Right renal cortex interstitium (tissue), 3 donors: Measurements from ENCODE around the gene BACE2. TPM values are rescaled to one million over a fixed set of nuclear protein-coding genes. Genes with fewer than 3 reads are reported as not detected.
"Not testable (repeated sequence)": the region's sequence is repeated elsewhere in the genome, so short reads cannot be mapped to it uniquely, and the experiment has no call there.

Experiments used
- DNase-seq, 3 donors: peaks; one replicate each; pipeline ENCODE4 v3.0.0-alpha.2; 2013; ENCODE audit warnings: low read depth in 3 of 3, low spot score in 2 of 3
- polyA plus RNA-seq, 3 donors: library from polyadenylated mRNA; unstranded; fragments of 120-200 nt; gene quantifications; one replicate each; pipeline ENCODE4 v1.2.1, GENCODE V29; 2013; ENCODE audit not compliant: insufficient read length in 3 of 3

Gene BACE2
- polyA plus RNA-seq, 3 donors, result 24.2 to 34.8 (median 29.7) TPM

DNA sequence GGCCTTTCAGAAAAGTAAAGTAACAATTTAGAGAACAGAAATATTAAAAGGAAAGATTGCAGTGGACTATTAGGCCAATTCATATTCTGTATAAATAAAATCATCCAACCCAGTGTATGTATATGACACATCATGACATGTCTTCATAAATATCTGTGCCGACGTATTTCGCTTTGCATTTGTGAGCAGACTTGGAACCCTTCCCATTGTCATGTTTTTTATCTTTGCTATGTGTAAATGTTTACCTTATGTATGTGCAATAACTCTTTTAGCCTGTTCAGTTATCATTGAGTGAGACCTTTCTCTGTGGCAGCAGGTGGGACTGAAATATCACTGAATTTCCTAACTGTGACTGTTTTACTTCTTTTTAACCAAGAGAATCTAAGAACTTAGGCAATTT is 90.7 kb downstream of the BACE2 start:
- no peak for DNase-seq

- no peak for DNase-seq
Observed at GRCh38 chr21:41260428-41260827, 92.5 kb downstream of the BACE2 start.

DNA sequence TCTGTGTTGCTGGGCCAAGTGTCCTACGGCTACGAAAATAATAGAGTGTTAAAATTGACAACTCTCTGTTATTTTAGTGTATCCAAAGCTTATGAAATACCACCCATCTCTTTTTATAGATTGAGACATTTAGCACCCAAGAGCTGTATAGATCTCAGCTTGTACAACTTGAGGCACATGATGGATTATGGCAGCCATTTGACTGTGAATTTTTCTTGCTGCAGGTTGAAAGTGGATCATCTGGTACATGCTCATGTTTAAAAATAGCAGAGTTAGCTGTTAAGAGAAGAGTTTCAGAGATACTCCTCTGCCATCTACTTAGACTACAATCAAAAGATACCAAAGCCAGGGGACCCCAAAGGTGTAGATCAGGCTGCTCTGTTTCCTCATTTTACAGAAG is 99.4 kb downstream of the BACE2 start:
- DNase-seq, result no peak

DNA sequence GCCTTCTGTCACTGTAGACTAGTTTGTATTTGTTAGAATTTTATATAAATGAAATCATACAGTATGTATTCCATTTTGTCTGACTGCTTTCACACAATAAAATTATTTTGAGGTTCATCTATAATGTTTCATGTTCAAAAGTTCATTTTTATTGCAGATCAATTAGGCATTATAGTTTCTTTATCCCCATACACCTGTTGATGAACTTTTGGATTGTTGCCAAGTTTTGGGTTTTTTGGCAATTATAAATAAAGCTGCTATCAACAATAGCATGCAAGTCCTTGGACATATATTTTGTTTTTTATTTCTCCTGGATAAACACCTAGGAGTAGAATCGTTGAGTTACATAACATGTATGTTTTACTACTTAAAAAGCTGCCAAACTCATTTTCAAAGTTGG is 101.6 kb downstream of the BACE2 start:
- DNase-seq, result no peak

DNA sequence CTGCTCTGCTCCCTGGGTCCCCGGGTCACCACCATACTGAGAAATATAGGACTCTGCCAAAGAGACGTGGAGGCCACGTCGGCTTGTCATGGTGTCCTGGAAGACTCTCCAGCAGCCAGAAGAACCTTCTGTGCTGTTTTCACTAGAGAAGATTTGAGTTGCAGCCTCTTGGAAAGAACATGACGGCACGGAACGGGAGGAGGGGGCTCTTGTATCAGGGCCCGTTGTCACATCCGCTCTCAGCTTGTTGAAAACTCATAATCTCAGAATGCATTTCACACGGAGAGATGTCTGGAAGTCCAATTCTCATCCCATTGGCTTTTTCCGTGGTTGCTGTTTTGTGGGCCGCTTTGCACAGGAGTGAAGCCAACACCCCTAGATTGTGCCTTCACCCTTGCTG is 109.2 kb downstream of the BACE2 start:
- DNase-seq, result no peak

DNA sequence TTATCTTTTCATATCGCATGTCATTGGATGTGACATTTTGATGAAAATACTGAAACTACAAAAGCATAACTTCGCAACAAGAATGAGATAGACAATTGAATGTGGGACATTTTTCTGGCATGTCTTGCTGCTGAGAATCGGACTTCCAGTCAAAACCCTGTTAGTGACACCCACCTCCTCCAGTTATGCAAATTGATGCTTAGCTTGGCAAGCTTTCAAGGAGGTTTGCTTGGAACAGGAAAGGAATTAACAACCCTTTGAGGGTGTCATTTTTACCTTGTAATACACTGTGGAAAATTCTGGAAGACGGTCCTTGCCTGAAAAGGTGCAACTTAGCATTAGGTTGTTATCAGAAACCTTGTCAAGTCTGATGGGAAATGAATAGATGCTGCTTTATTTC is 109.9 kb downstream of the BACE2 start:
- DNase-seq, result no peak

- no peak for DNase-seq
Observed at GRCh38 chr21:41280115-41280919, 112.4 kb downstream of the BACE2 start.

DNA sequence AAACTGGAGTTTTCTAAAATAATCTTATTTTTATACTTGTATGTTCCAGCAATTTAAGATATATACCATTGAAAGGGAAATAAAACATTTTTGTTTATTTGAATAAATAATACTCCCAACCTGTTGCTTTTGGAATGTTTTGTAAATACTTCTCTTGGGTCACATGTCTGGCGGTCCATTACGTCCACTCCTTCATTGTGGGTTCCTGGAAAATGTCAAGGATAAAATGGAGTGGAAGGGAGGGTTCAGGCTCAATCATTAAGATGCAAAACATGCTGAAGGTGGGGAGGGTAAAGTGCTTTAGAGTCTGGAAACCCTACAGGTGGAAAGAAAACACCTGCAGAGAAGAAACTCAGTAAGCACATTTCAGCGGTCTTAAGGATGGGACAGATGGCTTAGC is 114.5 kb downstream of the BACE2 start:
- no peak for DNase-seq

- peak; percentile 56 to 66 (median 61) for DNase-seq
Observed at GRCh38 chr21:41283211-41283818, 115.4 kb downstream of the BACE2 start.

DNA sequence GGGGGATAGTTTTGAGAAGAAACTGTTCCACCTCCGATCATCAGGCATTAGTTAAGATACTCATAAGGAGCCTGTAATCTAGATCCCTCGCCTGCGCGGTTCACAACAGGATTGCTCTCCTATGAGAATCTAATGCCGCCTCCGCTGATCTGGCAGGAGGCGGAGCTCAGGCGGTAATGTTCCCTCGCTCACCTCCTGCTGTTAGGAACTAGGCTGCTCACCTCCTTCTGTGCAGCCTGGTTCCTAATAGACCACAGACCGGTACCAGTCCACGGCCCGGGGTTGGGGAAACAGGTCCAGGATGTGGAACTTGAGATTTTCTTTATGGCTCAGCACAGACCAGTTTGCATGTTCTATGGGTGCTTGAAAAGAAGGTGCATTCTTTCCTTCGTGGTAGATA is 121.5 kb downstream of the BACE2 start:
- DNase-seq, result no peak

DNA sequence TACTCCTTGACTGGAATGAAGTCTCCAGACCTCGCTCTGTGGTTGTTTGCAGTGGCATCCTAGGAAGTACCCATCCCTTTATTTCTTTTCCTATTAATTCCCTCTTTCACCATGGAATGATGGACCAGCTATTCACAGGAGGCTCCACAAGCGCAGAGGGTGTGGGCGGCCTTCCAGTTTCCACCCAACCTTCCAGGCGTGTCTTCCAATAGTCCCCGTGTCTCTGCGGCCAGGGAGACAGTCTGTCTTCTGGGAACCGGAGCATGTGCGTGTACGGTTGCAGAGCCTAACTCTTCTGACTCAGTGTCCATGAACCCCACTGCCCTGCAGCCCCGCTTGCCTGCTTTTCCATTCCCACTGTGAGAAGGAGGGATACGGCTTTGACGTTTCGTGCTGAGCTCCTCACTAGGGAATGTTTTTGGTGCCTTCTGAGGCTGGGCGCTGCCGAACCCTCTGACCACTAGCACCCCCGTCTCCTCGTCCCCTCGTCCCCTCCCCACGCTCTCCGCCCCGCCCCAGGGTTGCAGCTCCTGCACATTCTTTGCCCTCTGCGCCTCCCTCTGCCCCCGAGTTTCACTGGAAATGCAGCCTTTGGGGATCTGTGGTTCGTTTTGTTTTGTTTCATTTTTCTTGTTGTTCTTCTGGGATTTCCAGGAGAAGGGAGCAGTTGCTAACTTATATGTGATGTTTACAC is 122.3 kb downstream of the BACE2 start:
- no peak for DNase-seq

DNA sequence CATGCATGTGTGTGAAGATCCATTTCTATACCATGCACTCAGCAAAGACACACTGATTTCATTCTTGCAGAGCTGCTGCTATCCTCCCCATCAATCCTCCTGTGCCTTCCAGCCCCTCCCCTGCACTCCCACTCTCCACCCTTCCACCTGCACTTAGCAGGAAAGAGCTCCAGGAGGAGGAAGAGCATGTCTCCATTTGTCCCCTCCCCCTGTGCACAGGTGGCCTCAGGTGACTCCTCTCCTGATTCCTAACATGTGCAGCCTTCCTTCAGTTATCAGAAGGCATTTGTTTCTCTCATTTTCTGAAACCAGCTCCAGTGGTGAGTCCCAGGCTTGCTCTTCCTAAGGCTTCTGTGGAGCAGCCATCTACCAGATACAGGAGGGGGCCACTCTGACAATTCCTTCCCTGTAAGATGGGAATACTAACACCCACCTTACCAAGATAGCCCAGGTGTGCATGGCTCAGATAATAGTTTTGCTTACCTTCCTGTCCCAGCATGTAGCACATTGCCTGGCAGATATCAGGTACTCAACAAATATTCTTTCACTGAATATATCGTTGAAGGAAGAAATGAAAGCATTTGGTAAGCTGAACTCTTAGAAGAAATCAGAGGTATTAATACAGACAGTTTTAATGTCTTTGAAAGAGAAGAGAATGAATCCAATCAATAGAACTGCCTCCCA is 126.7 kb downstream of the BACE2 start:
- no peak for DNase-seq

DNA sequence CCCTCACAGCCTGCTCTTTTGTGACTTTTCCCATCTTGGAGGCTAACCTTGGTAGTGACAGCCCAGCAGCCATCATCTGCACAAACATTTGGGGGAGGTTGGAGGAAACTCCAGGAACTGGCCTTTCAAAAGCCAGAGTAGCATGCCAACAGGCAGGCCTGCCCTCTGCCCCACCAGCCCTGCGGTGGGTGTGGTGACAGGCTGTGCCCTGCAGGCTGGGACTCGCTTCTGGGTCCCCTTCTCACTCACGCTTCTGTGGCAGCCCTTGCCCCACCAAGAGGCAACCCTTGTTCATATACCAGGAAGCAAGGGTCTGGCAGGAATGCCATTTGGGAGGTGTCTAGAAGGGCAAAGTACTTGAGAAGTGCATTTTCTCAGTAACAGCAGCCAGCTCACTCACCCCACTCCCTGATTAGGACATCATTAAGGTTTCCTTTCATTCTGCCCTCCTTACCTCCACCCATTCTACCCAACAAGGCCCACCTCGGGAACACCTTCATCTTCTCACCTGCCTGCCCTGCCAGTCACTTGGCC is 127.8 kb downstream of the BACE2 start:
- DNase-seq, result no peak

- DNase-seq, result no peak
Observed at GRCh38 chr21:41302976-41303375, 135.0 kb downstream of the BACE2 start.

DNA sequence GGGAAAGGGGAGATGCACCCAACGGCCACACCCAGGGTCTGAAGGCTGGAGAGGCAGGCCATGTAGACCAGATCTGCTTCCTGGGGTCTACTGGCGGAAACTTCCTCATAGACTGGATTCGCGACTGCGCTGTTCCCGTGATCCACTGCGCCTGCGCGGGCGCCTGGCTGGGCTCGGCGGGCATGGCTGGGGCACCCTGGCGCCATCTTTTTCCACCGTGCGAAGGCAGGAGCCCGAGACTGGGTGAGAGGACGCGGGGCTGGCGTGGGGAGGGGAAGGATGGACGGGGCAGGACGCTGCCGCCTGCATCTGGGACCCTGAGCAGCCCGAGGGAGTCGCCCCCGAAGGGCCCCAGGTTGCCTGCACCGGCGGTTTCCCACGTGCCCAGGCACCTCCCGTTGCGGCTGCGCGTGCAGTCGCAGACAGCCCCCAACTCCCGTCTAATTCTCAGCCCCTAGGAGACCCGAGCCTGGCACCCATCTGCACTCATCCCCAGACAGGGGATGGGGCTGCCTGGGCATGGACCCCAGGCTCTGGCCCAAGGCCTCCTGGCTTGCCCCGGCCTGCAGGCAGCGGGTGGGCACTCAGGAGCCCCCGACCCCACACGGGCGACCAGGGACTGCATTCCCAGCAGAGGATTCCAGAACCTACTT is 136.2 kb downstream of the BACE2 start:
- DNase-seq, result no peak

DNA sequence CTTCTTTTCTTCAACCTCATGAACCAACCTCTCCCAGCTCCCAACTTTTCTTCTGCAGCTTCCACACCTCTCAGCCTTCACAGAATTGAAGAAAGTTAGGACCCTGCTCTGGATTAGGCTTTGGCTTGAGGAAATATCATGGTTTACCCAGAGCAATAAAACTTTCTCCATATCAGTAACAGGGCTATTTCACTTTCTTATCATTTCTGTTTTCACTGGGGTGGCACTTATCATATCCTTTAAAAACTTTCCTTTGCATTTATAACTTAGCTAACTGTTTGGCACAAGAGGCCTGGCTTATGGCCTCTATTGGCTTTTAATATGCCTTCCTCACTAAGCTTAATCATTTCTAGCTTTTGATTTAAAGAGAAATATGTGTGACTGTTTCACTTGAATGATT is 139.3 kb downstream of the BACE2 start:
- DNase-seq, result no peak

GRCh38 chr21:41313285-41314164 is 145.6 kb downstream of the BACE2 start:
- not testable (repeated sequence) for DNase-seq

- no peak for DNase-seq
Observed at GRCh38 chr21:41315726-41316125, 147.8 kb downstream of the BACE2 start.

DNA sequence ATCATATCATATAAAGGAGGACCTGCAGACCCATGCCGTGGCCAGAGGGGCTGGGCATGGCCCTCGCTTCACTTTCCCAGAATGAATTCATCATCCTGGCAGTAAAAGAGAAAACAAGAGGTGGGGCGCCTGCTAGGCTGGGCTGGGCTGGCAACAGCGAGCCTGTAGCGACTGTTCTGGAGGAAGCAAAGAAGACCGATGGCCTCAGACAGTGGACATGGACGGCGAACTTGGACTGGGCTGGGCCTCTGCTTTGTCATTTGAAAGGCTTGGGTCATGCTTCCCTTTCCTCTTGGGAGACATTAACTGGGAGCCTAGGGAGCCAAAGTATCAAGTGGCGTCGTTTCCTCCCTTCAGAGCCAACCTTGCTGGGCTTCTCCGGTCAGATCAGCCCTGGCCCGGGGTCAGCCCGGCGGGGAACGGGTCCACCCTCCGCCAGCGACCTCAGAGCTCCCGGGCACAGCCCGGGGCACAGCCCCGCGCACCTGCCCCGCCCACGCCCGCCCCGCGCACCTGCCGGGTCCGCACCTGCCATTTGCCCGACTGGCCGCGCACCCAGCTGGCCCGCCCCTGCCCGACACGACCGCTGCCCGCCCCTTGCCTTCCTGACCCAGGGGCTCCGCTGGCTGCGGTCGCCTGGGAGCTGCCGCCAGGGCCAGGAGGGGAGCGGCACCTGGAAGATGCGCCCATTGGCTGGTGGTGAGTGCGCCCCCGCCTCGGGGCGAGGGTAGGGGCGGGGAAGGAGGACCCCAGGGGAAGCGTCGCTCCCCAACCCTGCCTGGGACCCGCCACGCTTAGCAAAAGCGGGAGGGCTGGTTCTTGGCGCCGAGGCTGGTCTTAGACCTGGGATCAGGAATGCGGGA is 148.5 kb downstream of the BACE2 start, which contains the start of gene FAM3B:
TSS of gene FAM3B (plus strand) at position 602 of the 863 bp plus-strand sequence. CDS start at position 681, 79 bp downstream.
- DNase-seq, result no peak
